IPS-18a (cell line): ENCODE results near the gene PIKFYVE.

Source experiments
- H3K27ac ChIP-seq: one replicate; pipeline ENCODE4 v1.5.1; 2013; ENCODE audit warnings: low read length
- H3K27me3 ChIP-seq: one replicate; pipeline ENCODE4 v1.6.1; 2013; ENCODE audit warnings: mild to moderate bottlenecking, low read length; ENCODE audit not compliant: control insufficient read depth, insufficient read depth
- H3K36me3 ChIP-seq: one replicate; pipeline ENCODE4 v1.6.1; 2013; ENCODE audit warnings: low read depth, low read length; ENCODE audit not compliant: control insufficient read depth
- H3K4me1 ChIP-seq: one replicate; pipeline ENCODE4 v1.6.1; 2013; ENCODE audit warnings: low read depth, low read length; ENCODE audit not compliant: control insufficient read depth
- H3K4me3 ChIP-seq: one replicate; pipeline ENCODE4 v1.5.1; 2013; ENCODE audit warnings: low read length
- H3K9ac ChIP-seq: one replicate; pipeline ENCODE4 v1.6.1; 2013; ENCODE audit warnings: mild to moderate bottlenecking, low read length, moderate library complexity
- H3K9me3 ChIP-seq: one replicate; pipeline ENCODE4 v1.6.1; 2013; ENCODE audit warnings: low read depth, low read length; ENCODE audit not compliant: control insufficient read depth

PIKFYVE gene

GRCh38 chr2:208311954-208312353 is 45.9 kb downstream of the PIKFYVE start:
- Histone ChIP-seq H3K4me3 (no peak overlapping the region), H3K4me1 (no peaks in the 10 kb centered on the region), H3K9me3 (no peaks in the 10 kb centered on the region), H3K36me3 (peaks cover 18% of the 10 kb centered on the region), H3K27me3 (no peaks in the 10 kb centered on the region), H3K9ac (no peak overlapping the region), H3K27ac (no peak overlapping the region)

- Histone ChIP-seq H3K9ac (no peak overlapping the region), H3K4me3 (no peak overlapping the region), H3K9me3 (no peaks in the 10 kb centered on the region), H3K36me3 (peaks cover 41% of the 10 kb centered on the region), H3K4me1 (no peaks in the 10 kb centered on the region), H3K27ac (no peak overlapping the region), H3K27me3 (no peaks in the 10 kb centered on the region)
Measured at GRCh38 chr2:208315081-208315788, 49.2 kb downstream of the PIKFYVE start.

- H3K36me3 ChIP-seq, result peaks cover 52% of the 10 kb centered on the region
- H3K4me3 ChIP-seq, result no peak overlapping the region
- H3K9me3 ChIP-seq, result no peaks in the 10 kb centered on the region
- H3K27ac ChIP-seq, result no peak overlapping the region
- no peak overlapping the region for H3K9ac ChIP-seq
- no peaks in the 10 kb centered on the region for H3K4me1 ChIP-seq
- no peaks in the 10 kb centered on the region for H3K27me3 ChIP-seq
Measured at GRCh38 chr2:208318127-208318526, 52.1 kb downstream of the PIKFYVE start.

- H3K36me3 ChIP-seq, result peaks cover 55% of the 10 kb centered on the region
- H3K27ac ChIP-seq, result no peak overlapping the region
Measured at GRCh38 chr2:208319391-208319790, 53.3 kb downstream of the PIKFYVE start.

GRCh38 chr2:208320686-208321085 is 54.6 kb downstream of the PIKFYVE start:
- Histone ChIP-seq H3K9me3 (no peaks in the 10 kb centered on the region), H3K36me3 (peaks cover 57% of the 10 kb centered on the region), H3K27me3 (no peaks in the 10 kb centered on the region), H3K4me3 (no peak overlapping the region), H3K27ac (no peak overlapping the region), H3K9ac (no peak overlapping the region), H3K4me1 (no peaks in the 10 kb centered on the region)

More at GRCh38 chr2:208319391-208319790, 53.3 kb downstream of the PIKFYVE start:
- Histone ChIP-seq H3K9me3 (no peaks in the 10 kb centered on the region), H3K4me1 (no peaks in the 10 kb centered on the region), H3K27me3 (no peaks in the 10 kb centered on the region), H3K4me3 (no peak overlapping the region), H3K9ac (no peak overlapping the region)

GRCh38 chr2:208326016-208326415 is 60.0 kb downstream of the PIKFYVE start:
- Histone ChIP-seq H3K27ac (no peak overlapping the region), H3K36me3 (peaks cover 79% of the 10 kb centered on the region), H3K9ac (no peak overlapping the region)

GRCh38 chr2:208329485-208329884 is 63.4 kb downstream of the PIKFYVE start:
- Histone ChIP-seq H3K4me3 (no peak overlapping the region), H3K9me3 (no peaks in the 10 kb centered on the region), H3K27ac (no peak overlapping the region), H3K9ac (no peak overlapping the region), H3K27me3 (no peaks in the 10 kb centered on the region), H3K36me3 (peaks cover 76% of the 10 kb centered on the region), H3K4me1 (no peaks in the 10 kb centered on the region)

More at GRCh38 chr2:208326016-208326415, 60.0 kb downstream of the PIKFYVE start:
- Histone ChIP-seq H3K9me3 (no peaks in the 10 kb centered on the region), H3K4me3 (no peak overlapping the region), H3K4me1 (no peaks in the 10 kb centered on the region), H3K27me3 (no peaks in the 10 kb centered on the region)

- H3K27ac ChIP-seq, result no peak overlapping the region
- no peak overlapping the region for H3K4me3 ChIP-seq
- H3K27me3 ChIP-seq, result no peaks in the 10 kb centered on the region
- H3K9ac ChIP-seq, result no peak overlapping the region
- H3K9me3 ChIP-seq, result no peaks in the 10 kb centered on the region
- H3K4me1 ChIP-seq, result no peaks in the 10 kb centered on the region
- peaks cover 69% of the 10 kb centered on the region for H3K36me3 ChIP-seq
Measured at GRCh38 chr2:208334230-208334629, 68.2 kb downstream of the PIKFYVE start.

GRCh38 chr2:208346756-208347155 is 80.7 kb downstream of the PIKFYVE start:
- no peaks in the 10 kb centered on the region for H3K4me1 ChIP-seq
- no peaks in the 10 kb centered on the region for H3K27me3 ChIP-seq
- H3K9ac ChIP-seq, result no peak overlapping the region
- no peak overlapping the region for H3K27ac ChIP-seq
- no peak overlapping the region for H3K4me3 ChIP-seq
- peaks cover 77% of the 10 kb centered on the region for H3K36me3 ChIP-seq
- no peaks in the 10 kb centered on the region for H3K9me3 ChIP-seq

- Histone ChIP-seq H3K27ac (no peak overlapping the region), H3K9me3 (no peaks in the 10 kb centered on the region), H3K4me3 (no peak overlapping the region), H3K36me3 (peaks cover 86% of the 10 kb centered on the region), H3K9ac (no peak overlapping the region), H3K27me3 (no peaks in the 10 kb centered on the region), H3K4me1 (no peaks in the 10 kb centered on the region)
Measured at GRCh38 chr2:208350610-208351009, 84.6 kb downstream of the PIKFYVE start.

- no peak overlapping the region for H3K9ac ChIP-seq
- H3K4me1 ChIP-seq, result peaks cover 6% of the 10 kb centered on the region
- H3K27me3 ChIP-seq, result no peaks in the 10 kb centered on the region
- H3K9me3 ChIP-seq, result no peaks in the 10 kb centered on the region
- H3K4me3 ChIP-seq, result no peak overlapping the region
- peaks cover 73% of the 10 kb centered on the region for H3K36me3 ChIP-seq
- H3K27ac ChIP-seq, result no peak overlapping the region
Measured at GRCh38 chr2:208352644-208353567, 86.9 kb downstream of the PIKFYVE start.
